Activated T-cell treated with anti-CD3 and anti-CD28 coated beads, Interleukin-2, amount 50 U/mL, for 24 hours (primary cell): ENCODE measurements around the gene LBX2.

ENCODE experiments used
- DNase-seq: peaks from one replicate; pipeline ENCODE4 v3.0.0-alpha.2; 2020
- H3K27ac Mint-ChIP-seq: 2 replicates; pipeline ENCODE4 v1.8.0; 2020; ENCODE audit warnings: mild to moderate bottlenecking, mixed read lengths
- H3K27me3 Mint-ChIP-seq: 2 replicates; pipeline ENCODE4 v1.8.0; 2020; ENCODE audit warnings: mixed read lengths
- H3K36me3 Mint-ChIP-seq: 2 replicates; pipeline ENCODE4 v1.8.0; 2020; ENCODE audit warnings: low read depth, mixed read lengths
- H3K4me1 Mint-ChIP-seq: 2 replicates; pipeline ENCODE4 v1.8.0; 2020; ENCODE audit warnings: low read depth, mixed read lengths
- H3K4me3 Mint-ChIP-seq: 2 replicates; pipeline ENCODE4 v1.8.0; 2020; ENCODE audit warnings: mild to moderate bottlenecking, moderate library complexity, mixed read lengths
- H3K9me3 Mint-ChIP-seq: 2 replicates; pipeline ENCODE4 v1.8.0; 2020; ENCODE audit warnings: mixed read lengths

Gene LBX2

GRCh38 chr2:74454654-74455511 is 44.5 kb downstream of the LBX2 start, which contains the start of gene INO80B:
INO80B (plus strand) TSS chr2:74455087; CDS start chr2:74455117, 30 bp downstream.
- peaks cover 33% of the 10 kb centered on the region for H3K36me3 Mint-ChIP-seq
- peak within 1 kb of the TSS; percentile 92 for H3K4me3 Mint-ChIP-seq
- peak; percentile 99 for DNase-seq
- H3K4me1 Mint-ChIP-seq, result peaks cover 54% of the 10 kb centered on the region
- peak within 1 kb of the TSS; percentile 97 for H3K27ac Mint-ChIP-seq
- no peaks in the 10 kb centered on the region for H3K9me3 Mint-ChIP-seq
- H3K27me3 Mint-ChIP-seq, result no peaks in the 10 kb centered on the region

GRCh38 chr2:74450570-74451190 is 48.7 kb downstream of the LBX2 start:
- Mint-ChIP-seq H3K27ac (no peak overlapping the region), H3K9me3 (no peaks in the 10 kb centered on the region), H3K4me1 (peaks cover 24% of the 10 kb centered on the region), H3K36me3 (peaks cover 6% of the 10 kb centered on the region), H3K4me3 (no peak overlapping the region), H3K27me3 (no peaks in the 10 kb centered on the region)
- DNase-seq, result no peak

- Mint-ChIP-seq H3K4me3 (no peak overlapping the region), H3K9me3 (no peaks in the 10 kb centered on the region), H3K27me3 (peaks cover 10% of the 10 kb centered on the region), H3K36me3 (no peaks in the 10 kb centered on the region), H3K27ac (no peak overlapping the region), H3K4me1 (peaks cover 11% of the 10 kb centered on the region)
- DNase-seq, result no peak
Measured at GRCh38 chr2:74448771-74449170, 50.6 kb downstream of the LBX2 start.
